ENCODE measurements around the gene RGS12. TPM values are rescaled to one million over a fixed set of nuclear protein-coding genes. Genes with fewer than 3 reads are reported as not detected.

RGS12 gene
- total and polyA plus RNA-seq, 2 of the 13 experiments (the other 11 are each of a cell fraction or from before 2014, with no cell fraction given), result 21.0 to 27.7 TPM

- POLR2A ChIA-PET, result no interaction called here
- no peak overlapping the region for H2AFZ ChIP-seq (ENCODE audit: low read length)
- no peak overlapping the region for H3K4me2 ChIP-seq (ENCODE audit: low read depth, low read length)
- CTCF ChIA-PET (ENCODE audit: low intra/inter-chr PET ratio, low total read pairs), result no interaction called here
- H3K27ac ChIP-seq (ENCODE audit: extremely low read length, insufficient read depth, low read length), result no peak overlapping the region
- BruUV-seq (replicated peaks), result no TSS peak
- intact Hi-C loops (cut with micrococcal nuclease; ENCODE audit: unreplicated experiment), result no loop called here
- H3K4me1 ChIP-seq (ENCODE audit: insufficient read depth, low read length), result peaks cover 12% of the 10 kb centered on the region
- H3K79me2 ChIP-seq (ENCODE audit: insufficient read depth, low read length), result peaks cover 13% of the 10 kb centered on the region
- H3K4me3 ChIP-seq (replicated peaks in 1 of 3; ENCODE audit: insufficient read depth in 1 of 3, low read depth in 2 of 3, low read length in 3 of 3), result no peak overlapping the region
- H3K9me3 ChIP-seq (ENCODE audit: low read length), result no peaks in the 10 kb centered on the region
- FAIRE-seq (no peak), DNase-seq (ENCODE audit: low spot score) (no peak), ATAC-seq (no peak)
- no peak for TF ChIP-seq ZKSCAN5 (CRISPR knock-in tag; IDR thresholded peaks at IDR 0.05)
- no peak for TF ChIP-seq TERF1 (CRISPR knock-in tag; IDR thresholded peaks at IDR 0.05)
- no peak for TF ChIP-seq CBX5 (CRISPR knock-in tag; IDR thresholded peaks at IDR 0.05; ENCODE audit: borderline replicate concordance)
- no peak for TF ChIP-seq ZNF605 (CRISPR knock-in tag; IDR thresholded peaks at IDR 0.05)
- TF ChIP-seq ZSCAN29 (CRISPR knock-in tag; conservative IDR thresholded peaks at IDR 0.05), result no peak
- no peak for TF ChIP-seq ZBTB40 (IDR thresholded peaks at IDR 0.05)
- TF ChIP-seq ZBTB40 (CRISPR knock-in tag; IDR thresholded peaks at IDR 0.05), result no peak
- TF ChIP-seq MTA1 (CRISPR knock-in tag; IDR thresholded peaks at IDR 0.05; ENCODE audit: borderline replicate concordance), result no peak
- TF ChIP-seq PHF5A (CRISPR knock-in tag; IDR thresholded peaks at IDR 0.05; ENCODE audit: low read depth, unreplicated experiment), result no peak
- TF ChIP-seq MNT (IDR thresholded peaks at IDR 0.05), result no peak
- TF ChIP-seq RARG (CRISPR knock-in tag; IDR thresholded peaks at IDR 0.05; ENCODE audit: low read depth), result no peak
- peaks cover 6 to 10% of the 10 kb centered on the region in 2 experiments; a peak in 1 of 5 replicates for H3K36me3 ChIP-seq (replicated peaks in 1 of 2; ENCODE audit: control insufficient read depth in 1 of 2, insufficient read depth in 2 of 2, low read length in 2 of 2)
- H3K9ac ChIP-seq (ENCODE audit: insufficient read depth, low read depth, low read length), result no peak overlapping the region
- in situ Hi-C loops (cut with HindIII; ENCODE audit: extremely low pct_ligation_motif_present, low pct_unique_long_range_greater_than_20kb), result no loop called here
- no peaks in the 10 kb centered on the region for H3K27me3 ChIP-seq (ENCODE audit: control insufficient read depth in 1 of 2, insufficient read depth in 2 of 2, low read length in 2 of 2)
- WGBS (ENCODE audit: low lambda C conversion rate), result 94% methylated on average over 10 of the region's 10 CpGs
- no peaks in the 10 kb centered on the region for H4K20me1 ChIP-seq (ENCODE audit: insufficient read depth, low read length)
Observed at GRCh38 chr4:3328814-3329663, 36.2 kb downstream of the RGS12 start.

Measured in HepG2 (cell line).